GM18868 (cell line): ENCODE results near the gene SKP1.
A peak's percentile ranks its signal among the peaks of the same experiment; 100 is the strongest.

Experiments
- ATAC-seq: cut with Tn5 transposase; IDR thresholded peaks from one replicate; pipeline ENCODE4 v1.9.1; 2021; ENCODE audit warnings: mild to moderate bottlenecking, moderate library complexity; ENCODE audit not compliant: unreplicated experiment

SKP1 gene

DNA sequence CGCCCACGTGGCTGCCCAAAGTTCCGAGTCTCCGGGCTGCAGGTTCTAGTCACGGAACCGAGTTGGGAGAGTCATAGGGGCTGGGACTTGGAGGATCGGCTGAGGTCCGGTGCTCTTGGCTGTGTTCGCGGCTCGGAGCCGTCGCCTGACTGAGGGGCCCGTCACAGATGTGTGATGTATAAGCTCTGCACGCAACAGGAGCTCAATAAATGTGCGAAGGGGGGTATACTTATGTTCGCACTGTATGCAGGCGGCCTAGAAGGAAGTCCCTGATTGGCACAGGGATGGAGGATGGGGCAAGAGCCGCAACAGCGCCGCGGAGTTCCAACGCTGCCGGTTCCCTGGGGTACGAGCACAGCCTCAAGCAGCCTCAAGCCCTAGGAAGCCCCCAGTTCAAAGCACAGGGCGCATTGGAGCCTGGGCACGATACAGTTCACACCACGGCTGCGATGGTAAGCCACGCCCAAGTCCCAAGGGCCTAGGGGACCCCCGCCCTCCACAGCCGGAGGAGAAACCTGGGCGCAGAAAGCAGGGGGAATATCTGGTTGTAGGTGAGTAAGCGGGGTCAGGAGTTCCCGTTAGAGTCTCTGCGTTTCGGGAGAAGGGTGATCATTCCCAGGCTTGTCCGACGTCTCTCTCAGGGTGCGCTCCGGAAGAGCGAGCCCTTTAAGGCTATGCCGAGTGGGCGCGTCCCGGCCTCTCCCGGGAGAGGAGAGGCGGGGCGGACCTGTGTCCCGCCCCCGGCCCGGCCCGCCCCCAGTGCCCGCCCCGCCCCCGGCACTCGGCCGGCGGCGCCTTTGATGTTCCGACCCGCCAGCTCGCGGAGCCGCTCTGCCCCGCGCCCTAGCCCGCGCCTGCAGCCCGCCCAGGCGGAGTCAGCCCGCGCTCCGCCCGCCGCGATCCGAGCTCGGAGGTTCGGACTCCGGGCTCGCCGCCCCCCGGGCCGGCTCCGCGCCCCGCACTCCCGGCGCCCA, 62.6 kb downstream of the SKP1 start, which contains the start of gene TCF7:
TSS of gene TCF7 (plus strand) at position 780 of the 974 bp plus-strand sequence. CDS start 226 bp downstream, outside the sequence.
- ATAC-seq, result peak; percentile 73

DNA sequence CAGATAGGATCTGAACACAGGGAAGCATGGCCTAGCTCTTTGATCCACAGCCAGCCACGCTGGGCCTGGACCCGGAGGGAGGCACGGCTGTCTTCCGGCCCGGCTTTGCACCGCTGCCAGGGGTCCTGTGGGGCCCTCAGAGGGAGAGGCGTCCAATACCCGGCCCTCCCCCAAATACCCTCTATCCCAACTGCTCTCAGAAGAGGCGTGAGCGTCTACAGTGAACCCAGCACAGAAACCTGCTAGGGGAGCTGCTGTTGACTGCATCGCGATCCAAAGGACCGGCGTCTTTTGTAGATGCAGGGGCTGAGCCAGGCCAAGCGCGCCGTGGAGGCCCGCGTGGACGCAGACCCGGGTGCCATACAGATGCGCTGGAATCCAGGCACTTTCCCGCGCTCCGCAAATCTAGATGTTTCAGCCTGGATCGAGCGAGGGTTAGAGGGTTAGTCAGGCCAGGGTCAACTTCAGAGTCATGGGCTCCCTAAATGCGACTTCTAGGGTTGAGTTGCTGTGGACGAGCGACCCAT, 63.3 kb downstream of the SKP1 start:
- no peak for ATAC-seq

DNA sequence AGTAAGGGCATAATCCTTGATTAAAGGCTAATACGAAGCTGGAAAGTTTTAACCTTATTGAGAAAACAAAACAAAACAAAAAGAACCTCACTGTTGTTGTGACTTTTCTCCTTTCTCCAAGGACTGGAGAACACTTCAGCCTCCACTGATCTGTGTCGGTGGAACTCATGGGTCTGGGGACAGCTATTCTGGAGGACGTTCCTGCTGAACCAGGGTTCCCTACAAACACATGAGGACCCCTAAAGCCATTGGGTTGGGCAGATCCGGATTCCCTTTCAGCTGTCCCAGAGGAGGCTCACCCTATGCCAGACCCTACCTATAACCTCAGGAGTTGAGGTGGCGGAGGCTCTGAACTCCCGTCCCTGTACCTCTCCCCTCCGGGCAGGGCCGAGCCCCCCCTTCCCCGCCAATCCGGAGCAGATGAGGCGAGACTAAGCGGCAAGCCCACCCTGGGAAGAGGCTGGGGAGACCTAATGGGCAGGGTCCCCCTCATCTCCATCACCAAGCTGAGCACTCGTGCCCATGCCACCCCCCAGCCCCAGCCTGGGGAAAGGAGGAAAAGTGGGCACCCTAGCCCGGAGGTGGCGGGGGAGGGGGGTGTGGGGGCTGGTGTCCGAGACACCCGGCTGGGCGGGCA, 63.9 kb downstream of the SKP1 start:
- no peak for ATAC-seq

DNA sequence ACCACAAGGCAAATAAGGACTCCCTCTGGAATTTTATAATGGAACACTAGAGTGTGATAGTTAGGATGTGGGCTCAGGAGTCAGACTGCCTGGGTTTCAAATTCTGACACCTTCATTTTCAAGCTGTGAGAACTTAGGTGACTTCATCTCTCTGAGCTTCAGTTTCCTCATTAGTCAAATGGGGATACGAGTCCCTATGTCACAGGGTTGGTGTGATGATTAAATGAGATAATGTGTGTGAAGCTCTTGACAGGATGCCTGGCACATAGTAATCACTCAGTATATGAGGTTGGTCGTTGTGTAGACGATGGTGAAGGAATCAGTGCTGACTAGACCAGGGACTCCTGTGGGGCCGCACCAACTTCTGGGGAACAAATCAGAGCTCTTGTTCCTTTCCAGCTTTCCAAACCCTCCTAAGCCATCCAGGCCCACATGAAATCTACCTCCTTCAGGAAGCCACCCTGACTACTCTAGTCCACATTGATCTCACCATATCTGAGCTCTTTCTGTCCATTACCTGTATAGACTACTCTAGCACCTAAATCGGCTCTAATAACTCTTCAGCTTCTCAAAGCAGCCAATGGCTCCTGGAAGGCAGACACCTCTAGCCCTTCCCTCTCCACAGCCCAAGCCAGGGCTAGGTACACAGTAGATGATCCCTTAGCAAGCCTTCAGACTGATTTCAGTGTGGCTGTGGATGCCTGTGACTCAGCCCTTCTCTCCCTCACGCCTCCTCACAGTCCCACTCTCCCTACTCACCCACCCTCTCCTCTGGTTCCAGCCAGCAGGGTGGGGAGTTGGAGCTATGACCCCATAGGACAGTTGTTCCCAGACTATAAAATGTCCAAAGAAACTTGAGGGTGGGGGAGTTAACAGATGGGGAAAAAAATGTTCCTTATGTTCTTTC, 64.8 kb downstream of the SKP1 start:
- ATAC-seq, result no peak

DNA sequence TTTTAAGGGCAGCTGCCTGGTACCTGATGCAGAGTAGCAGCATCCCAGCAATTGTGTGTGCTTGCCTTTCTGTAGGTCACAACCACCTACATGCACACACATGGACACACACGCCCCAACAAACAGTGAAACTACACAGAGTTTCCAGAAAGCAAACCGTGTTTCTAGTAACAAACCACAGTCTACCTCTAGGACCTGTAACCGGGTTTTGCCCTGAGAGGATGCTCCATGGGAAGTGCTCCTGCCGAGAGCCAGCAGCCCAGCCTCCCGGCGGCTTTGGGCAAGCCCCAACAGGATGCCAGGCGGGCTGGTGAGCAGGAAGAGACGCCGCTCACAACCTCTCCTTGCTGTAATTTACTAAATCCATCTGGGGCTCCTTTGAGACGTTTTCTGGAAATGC, 66.4 kb downstream of the SKP1 start:
- no peak for ATAC-seq

DNA sequence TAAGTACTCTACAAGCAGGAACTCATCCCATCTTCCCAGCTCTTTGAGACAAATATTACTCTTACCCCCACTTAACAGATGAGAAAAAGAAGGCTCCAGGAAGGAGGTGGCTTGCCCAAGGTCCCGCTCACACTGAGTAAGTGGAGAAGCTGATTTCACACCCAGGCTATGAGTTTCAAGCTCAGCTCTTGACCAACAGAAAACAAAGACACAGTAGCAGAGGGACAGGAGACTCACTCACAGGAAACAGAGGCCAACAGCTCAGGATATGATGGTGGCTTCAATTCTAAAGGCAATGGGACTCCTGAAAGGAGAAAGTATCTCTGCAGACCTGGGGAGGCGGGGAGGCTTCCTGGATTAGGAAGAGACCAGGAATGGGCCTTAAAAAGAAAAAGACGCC, 69.0 kb downstream of the SKP1 start:
- ATAC-seq, result no peak

DNA sequence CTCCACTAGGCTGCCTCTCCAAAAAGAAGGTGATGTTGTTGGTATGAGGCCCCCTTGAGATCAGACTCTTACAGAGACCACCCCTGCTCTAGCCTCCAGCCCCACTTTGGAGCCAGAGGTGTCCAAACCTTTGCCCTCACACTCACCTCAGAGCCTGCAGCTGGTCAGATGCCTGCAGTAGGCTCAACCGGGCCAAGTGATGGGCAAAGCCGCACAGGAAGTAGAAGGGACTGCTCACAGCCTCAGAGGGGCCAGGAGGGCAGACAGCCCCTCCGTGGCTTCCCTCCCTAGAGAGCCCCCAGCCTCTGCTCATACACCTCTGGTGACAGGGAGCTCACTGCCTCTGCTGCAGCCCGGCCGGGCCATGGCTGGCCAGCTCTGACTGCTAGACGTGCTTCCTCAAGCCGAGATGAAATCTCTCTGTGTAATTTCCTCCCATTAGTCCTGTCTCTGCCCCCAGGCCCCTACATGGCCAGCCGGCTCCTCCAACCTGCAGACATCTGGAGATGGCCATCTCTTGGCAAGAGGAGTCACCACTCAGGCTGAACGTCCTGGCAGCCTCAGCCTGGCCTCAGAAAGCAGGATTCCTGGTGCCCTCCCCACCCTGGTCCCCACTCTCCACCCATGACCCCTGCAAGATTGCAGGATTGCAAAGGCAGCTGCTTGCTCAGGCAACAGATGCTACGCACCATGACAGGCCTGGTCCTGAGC, 69.6 kb downstream of the SKP1 start:
- ATAC-seq, result no peak

DNA sequence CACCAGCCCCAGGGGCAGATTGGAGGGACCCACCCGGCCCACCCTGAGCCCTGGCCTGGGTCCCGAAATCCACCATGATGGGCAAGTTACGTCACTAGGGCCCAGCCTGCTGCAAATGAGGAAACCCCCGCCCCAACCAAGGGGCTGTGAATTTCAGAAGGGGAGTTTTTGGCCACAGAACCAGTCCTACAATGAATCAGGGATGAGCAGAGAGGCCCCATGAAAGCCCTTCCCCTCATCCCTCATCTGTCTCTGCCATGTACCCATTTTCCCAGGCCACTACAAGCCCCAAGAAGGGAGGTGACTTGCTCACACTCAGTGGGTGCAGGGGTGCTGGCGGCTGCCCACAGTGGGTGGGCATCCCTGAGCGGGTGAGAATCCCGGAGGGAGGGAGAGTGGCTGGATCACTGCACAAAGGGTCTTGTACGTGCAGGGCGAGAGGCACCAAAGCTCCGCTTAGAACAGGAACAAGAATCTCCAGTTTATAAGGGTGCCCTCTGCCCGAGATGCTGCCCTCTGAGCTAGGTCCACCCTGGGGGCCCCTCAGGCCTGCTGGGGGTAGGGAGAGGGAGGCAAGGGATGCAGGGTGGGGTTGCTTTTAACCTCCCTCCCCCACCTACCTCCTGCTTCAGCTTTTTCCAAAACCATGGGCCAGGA, 72.6 kb downstream of the SKP1 start:
- ATAC-seq, result no peak

DNA sequence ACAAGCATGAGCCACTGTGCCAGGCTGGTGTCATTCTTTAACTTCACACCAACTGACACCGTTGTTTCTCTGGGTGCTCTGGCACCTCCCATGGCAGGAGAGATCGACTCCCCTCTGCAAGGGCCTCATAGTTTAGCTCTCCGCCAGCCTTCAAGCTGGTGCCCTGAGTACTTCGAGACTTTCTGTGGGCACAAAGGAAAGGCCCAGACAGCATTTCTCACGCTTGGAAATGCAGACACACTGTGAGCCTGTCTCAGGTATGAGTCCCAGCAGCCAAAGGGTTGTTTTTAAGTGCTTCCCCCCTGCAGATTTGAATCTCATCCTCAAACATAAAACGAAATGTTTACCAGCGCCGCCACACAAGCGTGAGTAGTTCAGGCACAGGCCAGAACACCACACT, 73.4 kb downstream of the SKP1 start:
- ATAC-seq, result no peak

DNA sequence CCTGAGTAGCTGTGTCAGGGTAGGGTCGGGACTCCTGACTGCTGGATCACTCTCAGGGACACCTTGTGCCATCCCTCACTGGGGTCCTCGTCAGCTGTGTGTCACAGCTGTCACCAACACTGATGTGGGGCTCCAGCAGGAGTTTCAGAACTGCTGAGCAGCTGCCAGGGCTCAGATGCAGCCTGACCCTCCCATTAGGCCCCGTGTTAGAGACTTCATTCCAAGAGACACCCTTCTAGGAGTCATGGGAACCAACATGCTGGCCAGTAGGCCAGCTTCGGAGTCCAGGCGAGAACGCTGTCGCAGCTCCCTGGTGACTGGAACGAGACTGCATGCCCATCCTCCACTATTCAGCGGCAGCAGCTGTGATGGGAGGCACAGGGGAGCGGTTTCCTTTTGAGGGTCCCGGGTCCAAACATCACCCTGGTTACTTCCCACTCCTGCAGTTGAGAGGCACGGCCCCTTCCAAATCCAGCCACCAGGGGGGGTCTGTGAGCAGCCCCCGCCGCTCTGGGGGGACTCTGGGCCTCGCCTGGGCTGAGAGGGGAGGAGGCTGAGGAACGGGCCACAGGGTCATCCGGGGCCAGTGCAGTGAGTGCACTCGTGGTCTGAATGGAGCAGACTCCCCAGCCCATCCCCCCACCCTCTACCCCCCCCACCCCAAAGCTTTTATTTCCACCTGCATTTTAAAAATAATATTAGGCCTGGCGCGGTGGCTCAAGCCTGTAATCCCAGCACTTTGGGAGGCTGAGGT, 74.9 kb downstream of the SKP1 start:
- no peak for ATAC-seq

DNA sequence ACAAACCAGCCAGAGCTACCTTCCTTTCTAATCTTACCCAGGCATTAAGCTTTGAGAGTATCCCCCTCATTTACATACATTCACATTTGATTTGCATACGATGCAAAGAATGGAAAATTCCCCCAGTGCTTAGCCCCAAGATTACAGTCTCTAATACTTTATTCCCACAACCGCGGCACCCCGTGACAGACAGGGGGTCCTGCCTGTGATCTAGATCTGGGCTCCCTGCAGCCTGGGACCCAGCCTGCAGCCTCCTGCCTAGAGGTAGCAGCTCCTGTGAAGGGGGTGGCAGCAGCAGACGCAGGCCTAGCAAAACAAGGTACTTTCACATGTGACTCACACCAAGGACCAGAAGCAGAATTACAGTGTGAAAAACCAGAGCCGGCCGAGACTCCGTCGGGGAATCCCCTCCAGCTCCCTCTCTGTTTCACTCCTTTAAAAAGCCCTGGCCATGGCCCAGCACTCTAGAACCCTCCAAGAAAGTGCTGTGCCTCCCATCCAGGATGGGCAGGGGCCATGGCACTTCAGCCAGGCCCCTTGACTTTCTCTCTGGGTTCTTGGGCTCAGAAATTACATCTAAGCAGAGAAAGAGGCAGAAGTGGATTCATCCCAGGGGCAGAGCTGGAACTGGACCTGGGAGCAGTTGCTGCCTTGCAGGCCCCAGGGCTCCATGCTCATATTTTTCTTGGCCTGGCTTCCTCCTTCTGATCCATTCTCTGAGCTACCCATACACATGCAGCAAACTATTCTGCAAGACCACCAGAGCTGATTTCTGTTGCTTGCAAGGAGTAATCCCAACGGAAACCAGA, 76.3 kb downstream of the SKP1 start:
- peak; percentile 80 for ATAC-seq

DNA sequence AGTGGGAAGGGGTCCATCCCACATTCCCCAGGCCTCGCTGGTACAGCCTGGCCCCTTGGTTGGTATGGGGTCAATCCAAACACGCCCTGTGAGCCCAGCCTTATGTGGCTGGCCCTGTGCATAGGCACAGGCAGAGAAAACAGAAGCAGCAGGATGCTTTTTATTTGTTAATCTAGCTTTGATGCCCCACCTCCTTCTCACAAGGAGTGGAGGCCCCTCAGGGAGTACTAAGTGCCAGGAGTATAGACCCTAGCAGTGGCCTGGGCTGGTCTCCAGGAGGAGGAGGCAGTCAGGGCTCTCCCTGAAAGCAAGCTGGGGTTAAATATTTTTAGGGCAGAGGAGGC, 76.8 kb downstream of the SKP1 start:
- no peak for ATAC-seq

DNA sequence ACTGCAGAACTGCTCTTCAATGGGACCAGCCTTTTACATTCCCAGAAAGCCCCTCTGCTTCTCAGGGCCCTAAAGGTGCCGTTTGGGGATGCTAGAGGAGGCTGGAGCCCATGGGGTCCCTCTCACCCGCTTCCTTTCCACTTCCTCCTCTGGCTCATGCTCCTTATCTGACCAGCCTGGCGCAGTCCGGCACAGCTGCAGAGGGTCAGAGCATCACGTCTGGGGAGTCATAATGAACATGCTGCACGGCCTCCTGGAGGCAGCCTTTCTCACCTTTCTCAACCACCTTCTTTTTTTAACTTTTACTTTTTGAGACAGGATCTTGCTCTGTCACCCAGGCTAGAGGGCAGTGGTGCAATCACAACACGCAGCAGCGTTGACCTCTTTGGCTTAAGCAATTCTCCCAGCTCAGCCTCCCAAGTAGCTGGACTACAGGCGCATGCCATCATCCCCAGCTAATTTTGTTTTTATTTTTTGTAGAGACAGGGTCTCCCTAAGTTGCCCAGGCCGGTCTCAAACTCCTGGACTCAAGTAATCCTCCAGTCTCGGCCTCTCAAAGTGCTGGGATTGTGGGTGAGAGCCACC, 77.4 kb downstream of the SKP1 start:
- no peak for ATAC-seq
